Kidney tubule cell (primary cell): Measurements from ENCODE around the gene PGA3.
"Not testable (repeated sequence)": the region's sequence is repeated elsewhere in the genome, so short reads cannot be mapped to it uniquely, and the experiment has no call there.

Experiments
- DNase-seq: peaks from one replicate; pipeline ENCODE4 v3.0.0-alpha.2; 2018; ENCODE audit warnings: low spot score

PGA3 gene

DNA sequence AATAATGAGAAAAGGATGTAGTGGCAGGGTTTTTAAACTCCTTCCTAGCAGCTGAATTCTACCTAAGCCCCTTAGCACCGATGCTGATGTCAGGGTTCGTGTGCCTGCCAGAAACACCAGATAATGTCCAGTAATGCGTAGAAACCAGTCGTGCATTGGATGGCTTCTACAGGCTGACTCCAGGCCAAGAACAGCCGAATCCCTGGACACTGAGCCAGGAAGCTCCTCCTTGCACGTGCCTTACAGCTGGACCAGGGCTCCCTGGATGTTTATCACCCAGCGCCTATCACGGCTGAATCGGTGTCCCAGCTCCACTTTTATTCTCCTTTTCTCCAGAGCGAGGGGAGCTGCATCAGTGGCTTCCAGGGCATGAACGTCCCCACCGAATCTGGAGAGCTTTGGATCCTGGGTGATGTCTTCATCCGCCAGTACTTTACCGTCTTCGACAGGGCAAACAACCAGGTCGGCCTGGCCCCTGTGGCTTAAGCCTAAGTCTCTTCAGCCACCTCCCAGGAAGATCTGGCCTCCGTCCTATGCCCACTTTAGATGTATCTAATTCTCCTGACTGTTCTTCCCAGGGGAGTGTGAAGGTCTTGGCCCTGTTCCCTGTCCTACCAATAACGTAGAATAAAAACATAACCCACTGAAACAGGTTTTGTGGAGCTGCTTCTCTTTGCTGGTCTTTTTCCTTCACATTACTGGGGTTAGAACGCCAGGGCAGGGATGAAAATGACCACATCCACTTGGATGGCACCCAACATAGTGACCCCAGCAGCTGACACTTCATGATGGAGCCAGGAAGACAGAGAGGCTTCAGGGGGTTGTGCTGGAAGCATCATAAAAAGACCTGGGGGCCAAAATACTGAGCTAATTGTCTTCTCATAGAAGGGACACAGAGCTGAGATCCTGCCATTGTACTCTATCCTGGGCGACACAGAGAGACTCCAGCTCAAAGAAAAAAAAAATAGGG, 47.8 kb downstream of the PGA3 start:
- DNase-seq, result peak; percentile 46

DNA sequence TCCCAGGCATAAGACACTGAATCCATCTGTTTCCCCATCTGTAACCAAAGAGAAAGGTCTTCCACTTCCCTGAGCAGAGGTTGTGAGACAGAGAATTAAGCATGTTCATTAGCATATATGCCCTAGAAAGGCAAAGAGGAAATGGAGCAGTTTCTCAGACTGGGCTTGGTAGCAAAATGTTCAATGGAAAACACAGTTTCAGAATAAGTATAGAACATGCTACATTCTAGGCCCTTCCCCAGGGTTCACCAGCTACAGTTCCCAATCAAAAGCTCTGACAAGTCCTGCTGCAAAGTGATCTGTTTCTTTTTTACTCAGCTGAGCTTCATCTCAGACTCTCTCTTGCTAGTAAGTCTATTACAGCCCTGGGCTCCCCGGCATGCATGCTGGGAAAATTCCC, 49.0 kb downstream of the PGA3 start:
- DNase-seq, result not testable (repeated sequence)

DNA sequence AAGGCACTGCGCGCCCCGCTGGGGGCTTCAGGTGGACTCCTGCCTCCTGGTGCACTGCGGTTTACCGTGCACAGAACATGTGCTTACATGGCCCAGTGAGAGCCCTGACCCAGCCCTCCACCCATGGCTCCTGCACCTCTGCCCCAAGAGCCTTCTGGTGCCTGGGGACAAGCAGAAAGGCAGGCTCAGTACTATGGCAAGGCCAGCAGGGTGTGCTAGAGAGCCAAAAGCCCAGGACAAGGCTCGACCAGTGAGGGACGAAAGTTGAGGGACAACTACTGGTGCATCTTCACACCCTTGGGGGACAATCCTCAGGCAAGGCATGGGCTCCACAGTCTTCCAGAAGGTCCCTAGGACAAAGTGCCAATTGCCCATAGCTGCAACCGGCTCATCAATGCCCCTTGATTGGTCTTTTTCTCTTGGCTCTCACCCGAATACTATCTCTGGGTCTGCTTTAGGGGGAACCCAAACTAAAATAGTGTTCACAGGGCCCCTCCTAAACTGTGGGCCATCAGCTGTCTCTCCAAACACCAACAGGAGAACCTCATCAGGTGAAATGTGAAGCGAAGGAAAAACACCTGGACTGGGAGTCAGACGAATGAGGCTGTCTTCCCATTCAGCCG, 51.2 kb downstream of the PGA3 start:
- DNase-seq, result peak; percentile 60

DNA sequence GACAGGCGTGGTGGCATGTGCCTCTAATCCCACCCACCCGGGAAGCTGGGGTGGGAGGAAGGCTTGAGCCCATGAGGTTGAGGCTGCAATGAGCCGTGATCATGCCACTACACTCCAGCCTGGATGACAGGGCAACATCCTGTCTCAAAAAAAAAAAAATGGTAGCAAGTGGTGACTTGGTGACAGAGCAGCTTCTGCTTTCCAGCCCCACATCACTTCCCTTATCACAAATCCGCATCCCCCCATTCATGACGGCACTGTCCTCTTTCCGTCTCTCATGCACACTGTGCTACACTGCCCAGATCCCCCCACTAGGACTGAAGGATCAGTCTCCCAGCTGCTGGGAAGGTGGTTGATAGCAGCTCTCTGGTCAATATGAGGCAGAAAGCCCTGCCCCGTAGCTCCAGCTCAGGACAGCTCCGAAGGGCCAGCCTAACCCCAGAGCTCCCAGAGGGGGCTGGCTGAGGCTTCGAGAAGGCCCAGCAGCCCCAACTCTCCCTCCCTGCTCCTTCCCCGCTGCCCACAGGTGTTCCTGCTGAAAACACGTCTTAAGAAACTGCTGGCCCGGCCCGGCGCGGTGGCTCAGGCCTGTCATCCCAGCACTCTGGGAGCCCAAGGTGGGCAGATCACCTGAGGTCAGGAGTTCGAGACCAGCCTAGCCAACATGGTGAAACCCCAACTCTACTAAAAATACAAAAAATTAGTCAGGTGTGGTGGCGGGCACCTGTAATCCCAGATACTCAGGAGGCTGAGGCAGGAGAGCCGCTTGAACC, 53.6 kb downstream of the PGA3 start:
- no peak for DNase-seq

DNA sequence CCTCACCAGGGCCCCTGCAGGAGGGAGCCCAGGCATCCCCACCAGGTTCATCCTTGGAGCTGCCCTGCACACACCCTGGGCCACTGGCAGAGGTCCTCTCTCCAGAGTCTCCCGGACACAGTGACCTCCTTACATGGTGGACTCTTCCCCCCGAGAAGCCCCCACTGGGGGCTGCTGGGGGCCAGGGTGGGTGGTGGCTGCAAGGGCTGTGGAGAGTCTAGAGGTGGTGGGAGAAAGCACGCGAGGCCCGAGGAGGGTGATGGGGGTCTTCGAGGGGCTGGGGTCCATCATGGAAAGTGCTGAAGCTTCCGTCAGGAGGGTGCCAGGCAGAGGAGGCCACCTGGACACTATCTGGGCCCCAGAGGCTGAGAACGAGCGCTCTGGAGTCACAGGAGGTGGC, 55.2 kb downstream of the PGA3 start:
- DNase-seq, result no peak

DNA sequence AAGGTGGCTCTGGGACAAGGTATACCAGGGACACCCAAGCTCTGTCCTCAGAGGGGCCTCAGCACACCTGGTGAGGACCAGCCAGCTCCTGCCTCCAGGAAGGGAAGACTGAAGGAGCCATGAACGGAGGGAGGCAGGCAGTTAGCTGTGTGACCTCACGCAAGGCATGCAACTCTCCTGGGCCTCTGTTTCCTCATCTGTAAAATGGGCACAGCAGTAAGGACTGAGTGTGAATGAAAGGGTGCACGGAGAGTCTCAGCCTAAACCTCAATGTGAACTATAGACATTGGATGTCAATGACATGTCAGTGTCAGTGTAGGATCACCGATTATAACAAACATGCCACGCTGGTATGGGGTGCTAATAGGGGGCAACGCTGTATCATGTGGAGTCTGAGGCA, 56.0 kb downstream of the PGA3 start:
- no peak for DNase-seq
